Stimulated activated CD8-positive, alpha-beta memory T cell treated with anti-CD3 and anti-CD28 coated beads, Interleukin-12 subunit alpha, Interleukin-12 subunit beta, amount 100 ng/mL, for 24 hours (primary cell): ENCODE measurements around the gene PACRG.

Source experiments
- DNase-seq: peaks from one replicate; pipeline ENCODE4 v3.0.0-alpha.2; 2020; ENCODE audit errors: extremely low read depth

Gene PACRG

DNA sequence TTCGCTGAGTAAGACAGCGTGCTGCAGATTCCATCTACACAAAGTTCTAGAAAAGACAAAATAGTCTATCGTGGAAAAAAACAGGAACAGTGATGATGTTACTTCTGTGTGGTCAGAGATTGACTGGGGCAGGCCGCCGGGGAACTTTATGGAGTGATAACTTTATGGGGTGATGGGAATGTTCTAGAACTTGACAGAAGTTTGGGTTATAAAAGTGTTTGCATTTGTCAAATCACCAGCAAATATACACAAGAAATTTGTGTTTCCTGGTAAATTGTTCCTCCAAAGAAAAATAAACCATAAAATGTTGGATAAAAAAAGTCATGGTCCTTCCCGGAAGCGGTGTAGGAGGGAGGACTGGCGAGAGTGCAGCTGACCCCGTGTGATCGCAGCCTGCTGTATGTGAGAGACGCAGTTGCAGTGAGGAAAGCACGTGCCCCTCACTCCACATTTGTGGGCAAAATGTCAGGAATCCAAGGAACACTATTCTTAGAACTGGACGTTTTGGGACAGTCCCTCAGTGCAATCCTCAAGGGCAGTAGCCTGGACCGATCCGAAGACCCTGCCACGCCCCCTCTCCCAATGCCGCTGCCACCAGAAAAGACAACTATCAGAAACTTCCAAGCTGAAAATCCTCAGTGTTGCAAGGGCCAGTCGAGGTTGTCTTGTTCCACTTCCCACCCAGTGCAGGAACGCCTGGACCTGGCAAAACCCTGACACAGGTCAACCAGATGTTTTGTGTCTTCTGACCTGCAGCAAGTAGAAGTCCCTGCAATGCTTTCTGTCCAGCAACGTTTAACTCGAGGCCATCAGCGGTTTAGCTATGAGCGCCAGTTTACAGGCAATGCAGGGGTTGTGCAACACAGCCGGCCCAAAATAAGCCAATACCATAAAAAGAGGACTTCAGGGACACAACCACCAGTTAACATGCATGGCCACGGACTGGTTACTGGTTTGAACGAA, 606.2 kb downstream of the PACRG start:
- no peak for DNase-seq

DNA sequence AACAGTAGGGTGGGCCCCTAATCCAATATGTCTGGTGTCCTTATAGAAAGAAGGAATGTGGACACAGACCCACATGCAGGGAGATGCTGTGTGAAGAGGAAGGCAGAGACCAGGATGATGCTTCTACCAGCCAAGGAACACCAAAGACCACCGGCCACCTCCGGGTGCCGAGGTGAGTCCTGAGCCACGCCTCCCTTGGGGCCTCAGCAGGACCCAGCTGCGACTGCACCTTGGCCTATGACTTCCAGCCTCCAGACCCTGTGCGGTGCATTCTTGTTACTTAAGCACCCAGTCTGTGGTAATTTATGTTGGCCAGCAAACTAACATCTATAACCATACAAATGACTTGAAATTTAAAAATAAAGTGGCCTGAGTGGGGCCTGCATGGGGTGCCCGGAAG, 607.3 kb downstream of the PACRG start:
- no peak for DNase-seq

DNA sequence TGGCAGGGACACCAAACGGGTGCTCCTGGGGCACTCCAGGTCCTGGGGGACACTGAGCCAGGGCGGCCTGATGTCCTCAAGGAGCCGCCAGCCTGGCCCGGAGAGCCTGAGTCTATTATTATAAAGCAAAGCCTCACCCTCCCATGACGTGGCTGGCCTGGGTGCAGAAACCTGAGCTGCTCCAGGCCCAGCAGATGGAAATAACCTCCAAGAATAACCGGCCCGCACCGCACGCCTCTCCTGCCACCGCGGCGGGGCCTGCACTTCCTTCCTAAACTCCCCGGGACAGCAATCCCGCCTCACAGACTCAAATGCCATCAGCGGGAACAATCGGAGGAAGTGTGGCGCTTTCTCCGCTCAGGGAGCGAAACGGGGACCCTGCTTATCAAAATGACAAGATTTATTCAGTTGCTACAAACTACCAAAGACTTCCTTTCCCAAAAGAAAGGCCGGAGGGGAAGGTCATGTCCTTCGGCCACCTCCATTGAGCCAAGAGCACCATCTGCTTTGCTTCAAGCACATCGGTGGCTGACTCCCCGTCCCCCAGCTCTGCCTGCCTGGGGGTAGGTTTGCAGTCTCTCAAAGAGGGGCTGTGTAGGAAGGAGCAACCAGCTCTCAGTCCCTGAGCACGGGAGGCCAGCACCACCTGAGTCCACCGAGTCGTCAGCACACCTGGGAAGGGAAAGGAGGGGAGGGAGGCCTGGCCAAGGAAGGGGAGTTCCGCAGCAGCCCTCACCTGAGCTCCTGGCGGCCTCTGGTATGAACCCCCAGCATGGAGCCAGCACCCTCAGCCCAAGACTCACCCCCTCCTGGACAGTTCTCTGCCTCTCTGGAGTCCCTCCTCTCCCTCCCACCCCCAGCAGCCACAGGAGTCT, 608.1 kb downstream of the PACRG start:
- DNase-seq, result no peak

DNA sequence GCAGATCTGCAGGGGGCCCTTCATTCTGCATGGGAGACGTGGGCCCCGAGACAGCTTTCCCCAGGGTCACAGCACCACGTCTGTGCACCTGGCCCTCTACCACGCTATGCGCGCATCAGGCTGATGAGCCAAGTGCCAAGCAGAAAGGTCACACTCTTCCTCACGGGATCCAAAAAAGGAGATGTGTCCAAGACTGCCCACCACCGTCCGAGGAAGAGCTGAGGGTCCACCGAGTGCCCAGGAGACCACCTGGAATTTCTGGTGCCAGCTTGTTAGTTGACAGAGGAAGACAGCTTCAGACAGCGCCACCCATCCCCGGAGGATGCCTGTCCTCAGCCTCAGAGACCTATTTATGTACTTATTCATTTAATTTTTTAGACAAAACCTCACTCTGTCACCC, 609.2 kb downstream of the PACRG start:
- DNase-seq, result no peak

DNA sequence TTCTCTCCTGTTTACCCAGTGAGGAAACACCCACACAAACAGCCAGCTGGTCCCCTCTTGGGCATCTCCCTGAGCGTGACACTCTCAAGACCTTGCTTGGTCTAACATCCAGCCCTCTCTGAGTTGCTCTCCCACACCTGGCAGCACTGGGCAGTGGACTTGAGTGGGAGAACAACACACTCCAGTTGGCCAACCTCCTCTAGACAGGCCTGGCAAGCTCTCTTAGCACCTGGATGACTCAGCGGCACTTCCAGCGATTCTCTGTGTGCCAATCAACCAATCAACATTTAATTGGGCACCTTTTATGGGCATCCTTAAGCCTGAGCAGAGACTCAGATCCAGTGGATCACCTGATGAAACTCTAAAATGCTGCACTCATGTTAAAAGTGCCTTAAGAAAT, 610.2 kb downstream of the PACRG start:
- DNase-seq, result no peak

DNA sequence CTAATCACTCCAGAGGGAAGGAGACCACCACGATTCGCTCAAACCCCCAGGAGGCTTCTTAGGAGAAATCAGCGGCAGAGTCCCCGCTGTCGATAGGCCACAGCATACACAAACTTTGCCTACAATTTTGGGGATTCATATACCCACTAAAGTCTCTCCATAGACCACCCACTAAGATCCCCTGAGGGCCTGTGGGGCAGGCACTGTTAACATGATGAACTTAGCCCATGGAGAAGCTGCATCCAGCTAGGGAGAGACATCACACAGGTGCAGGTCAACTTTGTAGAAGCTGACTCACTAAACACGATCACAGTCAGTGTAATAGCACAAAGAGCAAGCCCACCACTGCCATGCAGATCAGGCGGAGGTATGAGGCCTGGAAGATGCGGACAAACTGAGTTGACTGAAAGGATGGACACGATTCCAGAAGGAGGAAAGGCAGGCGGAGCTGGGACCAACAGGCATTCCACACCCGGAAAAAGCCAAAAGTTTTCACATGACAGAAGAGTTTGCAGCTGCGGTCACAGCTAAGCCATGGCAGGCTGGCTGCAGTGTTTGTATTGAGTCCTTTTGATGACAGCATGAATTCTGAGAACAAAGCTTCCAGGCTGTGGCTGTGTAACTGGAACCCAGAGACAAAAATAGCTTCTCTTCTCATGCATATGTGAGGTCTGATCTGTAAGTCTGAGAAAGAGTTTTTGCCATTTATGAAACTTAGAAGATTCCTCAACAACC, 611.1 kb downstream of the PACRG start:
- no peak for DNase-seq

DNA sequence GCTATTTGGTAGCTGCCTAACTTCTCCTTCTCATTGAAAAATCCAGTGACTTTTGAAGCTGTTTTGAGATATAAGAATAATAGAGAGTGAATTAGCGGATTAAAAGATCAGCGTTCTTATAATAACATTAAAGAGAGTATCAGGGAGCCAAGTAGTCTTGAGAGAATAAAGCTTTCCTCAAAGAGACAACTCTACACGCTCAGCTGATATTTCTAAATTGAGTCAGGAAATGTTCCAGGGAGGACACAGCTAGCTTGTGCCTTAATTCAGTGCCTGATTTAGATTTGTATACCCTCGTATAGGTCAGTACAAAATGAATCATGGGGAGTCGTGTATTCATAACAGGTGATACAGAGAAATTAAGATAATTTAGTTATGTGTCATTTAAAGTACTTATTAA, 611.7 kb downstream of the PACRG start:
- DNase-seq, result no peak

DNA sequence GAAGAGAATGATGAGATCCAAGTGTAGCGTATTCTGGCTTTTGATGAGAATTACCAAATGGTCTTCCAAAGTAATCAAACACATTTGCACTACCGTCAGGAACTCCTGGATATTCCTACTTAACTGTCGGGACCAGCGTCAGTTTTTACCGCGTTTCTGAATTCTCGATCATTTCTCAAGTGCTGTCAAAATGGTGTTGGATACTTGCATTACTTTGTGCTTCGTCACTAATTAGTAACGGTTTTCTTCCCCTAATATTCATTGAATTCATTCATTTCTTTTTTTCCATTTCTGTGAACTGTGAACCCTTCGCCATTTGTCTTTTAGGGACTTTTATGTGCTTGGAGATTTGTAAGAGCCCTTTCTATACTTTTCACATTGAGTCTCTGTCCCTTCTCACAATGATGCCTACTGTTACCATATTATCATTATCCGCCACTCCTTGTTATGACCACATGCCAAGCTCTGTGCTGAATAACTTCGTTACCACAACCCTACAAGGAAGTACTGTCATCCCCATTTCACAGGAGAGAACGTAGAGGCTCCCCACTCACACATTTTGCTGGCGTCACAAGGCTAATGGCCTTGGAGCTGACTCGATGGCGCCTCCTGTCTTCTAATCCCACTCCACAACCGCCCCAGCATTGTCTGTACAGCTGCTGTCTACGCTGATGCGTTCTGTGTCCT, 612.6 kb downstream of the PACRG start:
- DNase-seq, result no peak

DNA sequence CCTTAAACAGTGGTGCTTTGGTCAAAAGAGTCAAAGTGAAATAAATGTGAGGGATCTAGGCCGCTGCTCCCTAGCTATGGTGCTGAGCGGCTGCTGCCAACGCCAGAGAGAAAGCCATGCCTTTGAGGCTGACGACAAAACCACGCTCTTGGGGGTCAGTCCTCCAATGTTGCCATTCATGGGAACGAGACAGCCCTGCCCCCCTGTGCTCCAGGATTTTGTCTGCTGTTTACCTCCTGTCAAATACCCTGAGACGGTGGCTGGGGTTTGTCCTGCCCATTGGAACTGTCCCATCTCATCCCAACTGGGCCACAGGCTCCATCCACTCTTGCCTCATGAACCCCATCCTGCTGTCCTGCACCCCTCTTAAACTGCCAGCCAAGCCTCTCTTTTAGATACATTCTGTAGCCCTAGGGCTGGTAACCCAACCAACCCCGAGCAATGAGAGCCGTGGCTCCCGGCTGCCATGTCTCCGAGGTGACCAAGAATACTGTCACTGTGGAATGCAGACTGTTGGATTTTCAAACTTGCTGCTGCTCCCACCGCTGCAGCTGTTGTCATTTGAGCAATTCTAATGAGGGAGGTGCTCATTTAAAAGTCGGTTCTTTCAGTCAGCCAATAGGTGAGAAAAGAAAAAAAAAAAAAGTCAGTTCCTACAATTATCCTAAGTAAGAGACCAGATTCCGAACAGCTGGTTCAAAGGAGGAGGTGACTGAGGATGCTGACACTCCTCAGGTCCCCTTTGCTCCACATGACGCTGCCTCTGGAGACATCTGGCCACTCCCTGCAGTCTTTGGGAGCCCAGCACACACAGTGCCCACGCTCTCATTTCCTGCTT, 613.7 kb downstream of the PACRG start:
- DNase-seq, result no peak

DNA sequence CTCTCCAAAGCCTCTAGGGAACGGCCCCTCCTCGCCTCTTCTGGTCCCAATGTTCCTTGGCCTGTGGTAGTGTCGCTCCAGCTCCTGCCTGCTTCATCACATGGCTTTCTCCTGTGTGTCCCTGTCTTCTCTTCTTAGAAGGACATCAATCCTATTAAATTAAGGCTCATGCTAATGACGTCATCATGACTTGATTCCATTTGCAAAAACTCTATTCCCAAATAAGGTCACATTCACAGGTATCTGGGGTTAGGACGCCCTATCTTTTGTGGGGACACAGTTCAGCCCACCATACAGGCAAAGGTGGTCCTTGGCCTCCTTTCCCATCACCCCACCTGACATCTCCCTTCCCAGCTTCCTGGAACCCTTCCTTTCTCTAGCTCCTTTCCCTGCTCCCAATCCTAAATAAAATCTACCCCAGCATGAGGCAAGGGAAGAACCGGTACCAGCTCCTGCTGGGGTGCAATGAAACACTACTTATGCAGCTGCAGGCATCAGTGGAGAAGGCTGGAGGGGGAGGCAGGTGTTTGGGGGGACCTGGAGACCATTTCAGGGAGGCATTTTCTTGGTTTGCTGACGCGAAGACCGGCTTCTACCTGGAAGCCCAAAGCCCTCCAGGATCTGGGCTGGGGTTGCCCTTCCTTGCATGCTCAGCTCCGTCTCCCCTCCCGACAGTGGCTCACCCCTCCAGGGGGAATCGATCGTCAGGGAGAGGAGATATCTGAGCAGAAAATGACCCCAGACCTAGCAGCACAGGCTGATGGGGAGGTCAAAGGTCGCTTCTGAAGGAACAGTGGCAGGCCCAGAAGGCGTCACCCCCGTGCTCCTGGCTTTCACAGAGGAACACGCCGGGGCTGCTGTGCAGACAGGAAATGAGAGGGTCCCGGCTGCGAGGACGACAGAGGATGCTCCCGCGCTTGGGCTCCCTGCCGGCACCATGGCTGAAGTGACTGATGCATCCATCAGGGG, 615.1 kb downstream of the PACRG start:
- DNase-seq, result no peak

DNA sequence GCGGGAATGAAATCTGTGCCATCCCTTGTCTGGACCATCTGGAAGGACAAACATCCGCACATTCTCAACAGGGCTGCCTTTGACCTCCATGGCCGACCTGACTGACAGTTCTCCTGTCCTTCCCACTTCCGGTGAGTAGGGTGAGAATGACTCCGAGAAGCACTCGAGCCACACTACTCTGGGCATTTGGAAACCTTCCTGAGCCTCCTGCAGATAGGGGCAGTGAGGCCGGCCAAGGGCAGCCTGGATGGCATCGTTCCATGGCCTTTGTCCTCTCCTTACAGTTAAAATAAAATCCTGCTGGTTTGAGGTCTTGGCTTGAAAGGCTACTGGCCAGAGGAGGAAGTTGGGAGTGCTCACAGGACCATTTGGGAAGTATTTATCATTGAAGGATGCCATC, 615.8 kb downstream of the PACRG start:
- no peak for DNase-seq

DNA sequence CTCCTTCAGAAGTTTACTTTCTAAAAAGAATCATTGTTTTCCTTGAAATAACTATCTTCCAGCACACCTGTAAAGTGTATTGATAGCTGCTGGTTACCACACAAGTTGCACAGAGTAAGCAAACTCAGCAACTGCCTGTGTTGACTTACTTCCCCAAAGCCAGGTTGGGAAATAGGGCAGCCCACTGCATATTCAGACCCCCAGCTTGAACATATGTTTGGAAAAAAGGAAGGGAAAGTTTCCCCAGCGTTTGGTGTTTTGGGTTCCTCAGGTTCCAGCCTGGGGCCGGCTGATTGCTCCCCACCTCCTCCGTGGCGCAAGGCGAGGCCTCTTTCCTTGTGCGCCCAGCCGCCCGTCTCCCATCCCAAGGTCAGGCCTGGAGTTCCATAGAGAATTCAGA, 616.6 kb downstream of the PACRG start:
- no peak for DNase-seq

DNA sequence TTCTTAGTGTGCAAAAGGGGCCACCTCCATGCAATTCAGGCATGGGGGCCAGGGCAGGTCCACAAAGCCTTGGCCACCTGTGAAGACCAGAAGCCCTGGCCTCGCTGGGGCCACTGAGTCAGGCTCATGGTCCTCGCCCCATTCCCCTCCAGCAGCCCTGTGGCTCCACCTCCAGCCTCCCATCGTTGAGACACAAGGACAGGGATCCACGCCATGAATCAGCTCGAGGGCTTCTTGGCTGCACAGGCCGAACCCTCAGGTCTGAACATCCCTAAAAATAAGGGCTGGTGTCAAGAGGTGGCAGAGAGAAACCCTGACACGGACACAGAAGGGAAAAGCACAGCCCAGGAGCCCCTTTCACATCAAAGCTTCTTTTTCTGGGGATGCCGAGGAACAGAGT, 618.2 kb downstream of the PACRG start:
- DNase-seq, result no peak

DNA sequence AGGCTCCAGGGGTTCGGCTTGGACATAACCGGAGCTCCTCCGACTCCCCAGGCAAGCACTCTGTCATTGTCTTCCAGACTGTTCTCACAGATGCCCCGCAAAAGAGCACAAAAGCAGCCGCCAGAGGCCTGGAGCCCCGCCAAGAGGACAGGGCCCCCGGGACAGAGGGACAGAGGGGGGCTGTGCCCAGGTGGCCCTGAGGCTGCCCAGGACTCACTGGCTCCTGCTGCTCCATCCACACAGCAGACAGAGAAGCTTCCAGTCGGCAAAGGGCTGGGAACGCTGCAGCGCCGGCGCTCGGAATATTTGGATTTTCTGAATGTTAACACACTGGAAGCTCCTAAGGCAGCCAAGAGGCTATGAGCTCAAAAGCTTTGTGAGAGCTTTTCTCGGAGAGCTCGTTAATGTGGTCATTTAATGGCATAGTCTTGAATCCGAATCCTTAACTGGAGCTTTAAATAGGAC, 618.8 kb downstream of the PACRG start:
- DNase-seq, result no peak

DNA sequence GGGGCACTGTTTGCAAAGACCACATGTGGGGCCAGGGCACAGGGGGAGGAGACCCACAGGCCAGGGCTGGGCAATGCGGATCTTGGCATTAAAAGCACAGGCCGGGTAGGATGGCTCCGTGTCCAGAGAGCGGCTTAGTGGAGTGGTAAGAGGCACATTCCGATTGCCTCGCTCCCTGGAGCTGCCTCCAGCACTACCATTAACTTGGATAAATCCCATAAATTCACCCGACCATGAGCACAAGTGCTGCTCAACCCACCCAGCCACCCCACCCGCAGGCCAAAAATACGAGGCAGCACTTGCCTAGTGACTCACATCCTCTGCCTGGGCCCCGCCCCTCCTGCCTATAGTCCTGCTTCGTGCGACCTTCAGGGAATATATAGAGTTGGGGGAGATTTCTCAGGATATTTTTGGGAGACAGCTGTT, 619.3 kb downstream of the PACRG start:
- DNase-seq, result no peak

DNA sequence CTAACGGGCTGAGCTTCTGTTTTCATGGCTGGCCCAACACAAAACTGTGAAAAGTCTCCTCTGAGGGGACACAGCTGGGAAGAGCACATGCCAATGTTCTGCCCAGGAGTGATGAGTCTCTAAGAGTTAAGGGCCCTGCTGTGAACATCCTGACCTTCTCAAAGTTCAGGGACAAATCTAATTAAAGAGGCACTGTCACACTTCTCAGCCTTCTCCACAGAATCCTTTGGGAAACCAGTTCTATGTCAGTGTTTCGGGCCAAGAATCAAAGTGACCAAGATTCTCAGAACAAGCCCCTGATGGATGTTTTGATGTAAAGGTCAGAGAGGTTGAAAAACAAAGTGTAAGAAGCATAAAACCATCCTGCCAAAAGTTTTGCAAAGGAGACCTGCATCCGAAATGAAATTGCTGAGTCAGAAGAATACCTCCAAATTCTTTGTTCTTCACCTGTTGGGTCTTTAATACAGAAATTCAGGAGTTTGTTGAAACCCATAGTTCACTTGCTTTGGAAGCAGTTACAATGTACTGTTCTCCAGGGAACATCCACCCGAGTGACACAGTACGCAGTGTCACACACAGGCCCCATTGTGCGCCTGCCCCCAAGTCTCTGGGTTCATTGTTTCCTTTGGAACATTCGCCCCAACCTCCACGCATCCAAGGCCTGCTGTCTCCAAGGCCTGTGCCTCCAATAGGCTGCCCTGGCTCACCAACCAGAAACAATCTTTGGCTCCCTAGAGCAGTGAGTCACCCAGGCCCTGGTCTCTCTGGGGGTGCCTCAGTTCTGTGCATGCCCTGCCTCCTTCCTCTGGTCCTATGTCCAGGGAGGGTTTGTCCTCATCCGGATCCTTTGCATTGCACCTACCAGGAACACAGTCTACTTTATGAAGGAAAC, 621.3 kb downstream of the PACRG start:
- DNase-seq, result no peak

DNA sequence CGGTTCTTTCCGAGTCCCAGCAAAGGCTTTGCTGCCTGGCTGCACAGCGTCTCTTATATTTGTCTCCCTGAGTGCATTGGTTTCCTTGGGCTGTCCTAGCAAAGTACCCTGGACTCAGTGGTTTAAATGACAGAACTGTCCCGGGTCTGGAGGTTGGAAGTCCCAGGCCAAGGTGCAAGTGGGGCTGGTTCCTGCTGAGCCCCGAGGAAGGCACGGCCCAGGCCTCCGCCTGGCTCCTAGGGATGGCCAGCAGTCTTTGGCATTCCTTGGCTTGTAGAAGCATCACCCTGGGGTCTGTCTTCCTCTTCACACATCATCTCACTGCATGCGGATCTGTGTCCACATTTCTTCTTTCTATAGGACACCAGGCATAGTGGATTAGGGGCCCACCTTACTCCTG, 621.9 kb downstream of the PACRG start:
- no peak for DNase-seq

DNA sequence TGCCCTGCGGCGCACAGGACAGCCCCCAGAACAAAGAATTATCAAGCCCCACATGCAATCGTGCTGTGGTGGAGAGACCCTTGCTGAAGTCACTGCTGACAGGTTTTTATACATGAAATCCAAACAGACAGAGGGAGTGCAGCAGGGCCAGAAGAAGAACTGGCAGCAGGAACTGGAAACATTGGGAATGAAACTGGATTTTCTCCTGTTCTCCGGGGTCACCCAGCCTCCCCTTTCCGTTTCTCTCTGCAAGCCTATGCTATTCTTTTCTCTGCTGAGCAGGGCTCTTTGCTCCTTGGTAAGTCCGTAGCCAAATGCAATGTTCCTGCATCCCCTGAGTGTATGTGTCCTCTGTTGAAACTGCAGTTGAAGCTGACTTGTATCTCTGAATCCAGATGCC, 623.2 kb downstream of the PACRG start:
- DNase-seq, result no peak
